K562 (cell line): ENCODE measurements around the gene HLCS. TPM values are rescaled to one million over a fixed set of nuclear protein-coding genes. Genes with fewer than 3 reads are reported as not detected.

Experiments
- AFF1 ChIP-seq, 2 experiments: fragments of 450-650 bp; IDR thresholded peaks; 2 replicates each; pipeline ENCODE4 v1.6.1; 2018; ENCODE audit warnings: mild to moderate bottlenecking in 2 of 2, low read depth in 1 of 2; ENCODE audit not compliant: partially characterized antibody in 2 of 2
- GABPA ChIP-seq: fragments of 200-800 bp; sonication (Bioruptor generic); conservative IDR thresholded peaks from 2 replicates; pipeline ENCODE4 v1.6.1; 2016; ENCODE audit warnings: low read depth, missing genetic modification characterization, missing compliant biosample characterization
- MAFK ChIP-seq: IDR thresholded peaks from 2 replicates; pipeline ENCODE4 v1.6.1; 2011; ENCODE audit warnings: low read length, improper control_type of control experiment
- NCOA2 ChIP-seq, 2 experiments: fragments of 450-650 bp; IDR thresholded peaks; 2 replicates each; pipeline ENCODE4 v1.6.1; 2018; ENCODE audit warnings: mild to moderate bottlenecking in 2 of 2, moderate library complexity in 1 of 2; ENCODE audit not compliant: partially characterized antibody in 2 of 2
- PHB2 ChIP-seq: fragments of 450-650 bp; IDR thresholded peaks from 2 replicates; pipeline ENCODE4 v1.6.1; 2017; ENCODE audit warnings: low read depth
- RBM34 ChIP-seq: fragments of 200-400 bp; formaldehyde crosslinking; IDR thresholded peaks from 2 replicates; pipeline ENCODE4 v1.6.1; 2018; ENCODE audit warnings: low read length, borderline replicate concordance; ENCODE audit not compliant: insufficient read depth
- ZNF318 ChIP-seq, 2 experiments: fragments of 450-650 bp; IDR thresholded peaks; 2 replicates each; pipeline ENCODE4 v1.6.1; 2016; ENCODE audit warnings: mild to moderate bottlenecking in 2 of 2, borderline replicate concordance in 1 of 2, low read depth in 1 of 2, moderate library complexity in 1 of 2
- polyA plus RNA-seq, 8 experiments: library from polyadenylated mRNA; depleted of rRNA in 4 of 8; stranded (reverse) in 5 of 8; unstranded in 3 of 8; fragments of >200 nt; fragmentation: Nextera tagmentation in 2 of 8; fragmentation: Illumina TruSeq in 1 of 8; extraction: Ambion mirVana in 2 of 8; extraction: Trizol in 1 of 8; gene quantifications; 2 replicates each; pipeline versions ENCODE4 v1.2.1 to v1.2.3, GENCODE V29; 2011 to 2014; ENCODE audit warnings: inconsistent platforms in 1 of 8, missing spikeins in 1 of 8
- total RNA-seq, 7 experiments: library from RNA; depleted of rRNA in 6 of 7; stranded (reverse); fragments of >200 nt in 6 of 7; fragmentation: Illumina TruSeq in 2 of 7; extraction: Trizol in 2 of 7; gene quantifications; 2 replicates each; pipeline versions ENCODE4 v1.2.1 to v1.2.3, GENCODE V29; 2011 to 2021; ENCODE audit warnings: low replicate concordance in 1 of 7
- TF ChIP-seq, protein P1 (sequence below), 2 experiments: fragments of 150-350 bp in 1 of 2; IDR thresholded peaks; 2 replicates each; pipeline ENCODE4 v1.6.1; 2012 to 2016; ENCODE audit warnings: low read depth in 2 of 2, low read length in 2 of 2, mild to moderate bottlenecking in 1 of 2, moderate library complexity in 1 of 2

Gene HLCS
- total and polyA plus RNA-seq, 9 of the 15 experiments (the other 6 are each of a cell fraction or from before 2014, with no cell fraction given), result 3.0 to 21.5 (median 17.1) TPM

GRCh38 chr21:36964827-36965719 is 1.4 kb downstream of the HLCS start (continued):
- TF ChIP-seq AFF1 (IDR thresholded peaks at IDR 0.05; ENCODE audit: low read depth in 1 of 2, partially characterized antibody in 2 of 2), result peak in 1 of 2 experiments; percentile 61
- TF ChIP-seq PHB2, result no peak
- TF ChIP-seq MAFK, result no peak
- no peak; a peak in 2 of 4 replicates for TF ChIP-seq ZNF318 (IDR thresholded peaks at IDR 0.05; ENCODE audit: borderline replicate concordance in 1 of 2, low read depth in 1 of 2)
- TF ChIP-seq, protein P1, sequence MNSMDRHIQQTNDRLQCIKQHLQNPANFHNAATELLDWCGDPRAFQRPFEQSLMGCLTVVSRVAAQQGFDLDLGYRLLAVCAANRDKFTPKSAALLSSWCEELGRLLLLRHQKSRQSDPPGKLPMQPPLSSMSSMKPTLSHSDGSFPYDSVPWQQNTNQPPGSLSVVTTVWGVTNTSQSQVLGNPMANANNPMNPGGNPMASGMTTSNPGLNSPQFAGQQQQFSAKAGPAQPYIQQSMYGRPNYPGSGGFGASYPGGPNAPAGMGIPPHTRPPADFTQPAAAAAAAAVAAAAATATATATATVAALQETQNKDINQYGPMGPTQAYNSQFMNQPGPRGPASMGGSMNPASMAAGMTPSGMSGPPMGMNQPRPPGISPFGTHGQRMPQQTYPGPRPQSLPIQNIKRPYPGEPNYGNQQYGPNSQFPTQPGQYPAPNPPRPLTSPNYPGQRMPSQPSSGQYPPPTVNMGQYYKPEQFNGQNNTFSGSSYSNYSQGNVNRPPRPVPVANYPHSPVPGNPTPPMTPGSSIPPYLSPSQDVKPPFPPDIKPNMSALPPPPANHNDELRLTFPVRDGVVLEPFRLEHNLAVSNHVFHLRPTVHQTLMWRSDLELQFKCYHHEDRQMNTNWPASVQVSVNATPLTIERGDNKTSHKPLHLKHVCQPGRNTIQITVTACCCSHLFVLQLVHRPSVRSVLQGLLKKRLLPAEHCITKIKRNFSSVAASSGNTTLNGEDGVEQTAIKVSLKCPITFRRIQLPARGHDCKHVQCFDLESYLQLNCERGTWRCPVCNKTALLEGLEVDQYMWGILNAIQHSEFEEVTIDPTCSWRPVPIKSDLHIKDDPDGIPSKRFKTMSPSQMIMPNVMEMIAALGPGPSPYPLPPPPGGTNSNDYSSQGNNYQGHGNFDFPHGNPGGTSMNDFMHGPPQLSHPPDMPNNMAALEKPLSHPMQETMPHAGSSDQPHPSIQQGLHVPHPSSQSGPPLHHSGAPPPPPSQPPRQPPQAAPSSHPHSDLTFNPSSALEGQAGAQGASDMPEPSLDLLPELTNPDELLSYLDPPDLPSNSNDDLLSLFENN (IDR thresholded peaks at IDR 0.05; ENCODE audit: low read depth in 2 of 2, low read length in 2 of 2), result no peak
- no peak for TF ChIP-seq RBM34
- TF ChIP-seq NCOA2 (IDR thresholded peaks at IDR 0.05; ENCODE audit: partially characterized antibody in 2 of 2), result no peak
- no peak for TF ChIP-seq GABPA (tag)
